ENCODE results near the gene GPRIN3.

- TF ChIP-seq CREB1 (IDR thresholded peaks at IDR 0.05; ENCODE audit: low read depth): no peak
- TF ChIP-seq FOXM1 (IDR thresholded peaks at IDR 0.05; ENCODE audit: borderline replicate concordance, low read depth): no peak
- TF ChIP-seq TAF1 (IDR thresholded peaks at IDR 0.05; ENCODE audit: low read depth): no peak
- no peak for TF ChIP-seq REST (IDR thresholded peaks at IDR 0.05; ENCODE audit: low read depth)
Observed at GRCh38 chr4:89251396-89251795, 56.2 kb downstream of the GPRIN3 start.

All from Ishikawa (cell line).